Activated CD4-positive, alpha-beta T cell treated with anti-CD3 and anti-CD28 coated beads, Interleukin-10, Interleukin-2, amounts not matched to agents 100 ng/mL and 50 ng/mL, durations not matched to agents 16 hours and 8 hours (primary cell): Measurements from ENCODE around the gene MPPED1.
A peak's percentile ranks its signal among the peaks of the same experiment; 100 is the strongest.

ENCODE experiments used
- DNase-seq: peaks from one replicate; pipeline ENCODE4 v3.0.0-alpha.2; 2020

MPPED1 gene

GRCh38 chr22:43393132-43393843, 18.5 kb upstream of the MPPED1 start:
- DNase-seq = no peak

- no peak for DNase-seq
Observed at GRCh38 chr22:43393844-43394474, 17.9 kb upstream of the MPPED1 start.

GRCh38 chr22:43395086-43395695, 16.6 kb upstream of the MPPED1 start:
- DNase-seq = no peak

GRCh38 chr22:43396321-43396933, 15.4 kb upstream of the MPPED1 start:
- DNase-seq = no peak

GRCh38 chr22:43396934-43397457, 14.8 kb upstream of the MPPED1 start:
- no peak for DNase-seq

GRCh38 chr22:43397766-43398165, 14.0 kb upstream of the MPPED1 start:
- no peak for DNase-seq

- DNase-seq = no peak
Observed at GRCh38 chr22:43398246-43398645, 13.6 kb upstream of the MPPED1 start.

GRCh38 chr22:43398910-43399309, 12.9 kb upstream of the MPPED1 start:
- DNase-seq = no peak

GRCh38 chr22:43399338-43399979, 12.4 kb upstream of the MPPED1 start:
- peak; percentile 10 for DNase-seq

- DNase-seq = no peak
Observed at GRCh38 chr22:43399980-43400358, 11.8 kb upstream of the MPPED1 start.

- no peak for DNase-seq
Observed at GRCh38 chr22:43400449-43400848, 11.4 kb upstream of the MPPED1 start.

- no peak for DNase-seq
Observed at GRCh38 chr22:43401233-43401632, 10.6 kb upstream of the MPPED1 start.

GRCh38 chr22:43401661-43402060, 10.2 kb upstream of the MPPED1 start:
- DNase-seq = no peak

GRCh38 chr22:43402128-43402527, 9.7 kb upstream of the MPPED1 start:
- no peak for DNase-seq

- no peak for DNase-seq
Observed at GRCh38 chr22:43404673-43405385, 7.0 kb upstream of the MPPED1 start.

GRCh38 chr22:43406186-43406790, 5.5 kb upstream of the MPPED1 start:
- DNase-seq = no peak

- no peak for DNase-seq
Observed at GRCh38 chr22:43407591-43407990, 4.2 kb upstream of the MPPED1 start.

- DNase-seq = no peak
Observed at GRCh38 chr22:43408009-43408408, 3.8 kb upstream of the MPPED1 start.

- no peak for DNase-seq
Observed at GRCh38 chr22:43409046-43409445, 2.8 kb upstream of the MPPED1 start.

- DNase-seq = no peak
Observed at GRCh38 chr22:43409800-43410199, 2.0 kb upstream of the MPPED1 start.

- no peak for DNase-seq
Observed at GRCh38 chr22:43411040-43411868, 560 bp upstream of the MPPED1 start.
